Measurements from ENCODE around the gene CEP162.

The CEP162 gene

GRCh38 chr6:84082689-84083265, 144.7 kb downstream of the CEP162 start:
- no peak for DNase-seq

GRCh38 chr6:84081222-84081621, 146.2 kb downstream of the CEP162 start:
- DNase-seq: no peak

GRCh38 chr6:84078335-84078734, 149.1 kb downstream of the CEP162 start:
- no peak for DNase-seq

- no peak for DNase-seq
Measured at GRCh38 chr6:84077645-84078044, 149.8 kb downstream of the CEP162 start.

- DNase-seq: no peak
Measured at GRCh38 chr6:84074988-84075781, 152.3 kb downstream of the CEP162 start.
